Fibroblast of lung (primary cell): ENCODE measurements around the gene TRRAP. TPM values are rescaled to one million over a fixed set of nuclear protein-coding genes. Genes with fewer than 3 reads are reported as not detected.

Experiments used
- DNase-seq, 2 donors: peaks; one replicate each; pipeline versions ENCODE4 v3.0.0 to v3.0.0-alpha.2; 2010; ENCODE audit warnings: low read depth in 2 of 2
- H2AFZ ChIP-seq: 2 replicates; pipeline ENCODE4 v1.5.1; 2012; ENCODE audit warnings: low read length, control low read depth, inconsistent platforms
- H3K27ac ChIP-seq: 2 replicates; pipeline ENCODE4 v1.5.1; 2011; ENCODE audit warnings: low read length, control low read depth; ENCODE audit not compliant: insufficient read depth
- H3K27me3 ChIP-seq: 2 replicates; pipeline ENCODE4 v1.5.1; 2011; ENCODE audit warnings: mild to moderate bottlenecking, low read length; ENCODE audit not compliant: control insufficient read depth, insufficient read depth
- H3K36me3 ChIP-seq: 2 replicates; pipeline ENCODE4 v1.5.1; 2011; ENCODE audit warnings: low read length; ENCODE audit not compliant: control insufficient read depth, insufficient read depth
- H3K4me1 ChIP-seq: 2 replicates; pipeline ENCODE4 v1.5.1; 2011; ENCODE audit warnings: low read length; ENCODE audit not compliant: control insufficient read depth, insufficient read depth; ENCODE audit errors: extremely low read depth
- H3K4me2 ChIP-seq: 2 replicates; pipeline ENCODE4 v1.5.1; 2011; ENCODE audit warnings: low read length, control low read depth; ENCODE audit not compliant: insufficient read depth; ENCODE audit errors: extremely low read depth
- H3K4me3 ChIP-seq, 4 experiments: fragments of 200-600 bp in 1 of 4; sonication (generic) in 1 of 4; replicated peaks in 1 of 4; 2 replicates each; pipeline ENCODE4 v1.5.1; 2011 to 2016; ENCODE audit warnings: low read length in 4 of 4, low read depth in 3 of 4, mild to moderate bottlenecking in 3 of 4, control low read depth in 2 of 4, inconsistent platforms in 1 of 4, mixed read lengths in 1 of 4; ENCODE audit not compliant: insufficient read depth in 1 of 4; ENCODE audit errors: control extremely low read depth in 1 of 4
- H3K79me2 ChIP-seq: 2 replicates; pipeline ENCODE4 v1.5.1; 2012; ENCODE audit warnings: mild to moderate bottlenecking, low read length, inconsistent platforms; ENCODE audit not compliant: control insufficient read depth, insufficient read depth
- H3K9ac ChIP-seq: 2 replicates; pipeline ENCODE4 v1.5.1; 2011; ENCODE audit warnings: mild to moderate bottlenecking, low read length, control low read depth; ENCODE audit not compliant: insufficient read depth
- H3K9me3 ChIP-seq: 2 replicates; pipeline ENCODE4 v1.5.1; 2012; ENCODE audit warnings: low read depth, low read length; ENCODE audit not compliant: control insufficient read depth, insufficient read depth
- H4K20me1 ChIP-seq: 2 replicates; pipeline ENCODE4 v1.5.1; 2011; ENCODE audit warnings: low read length; ENCODE audit not compliant: control insufficient read depth, insufficient read depth; ENCODE audit errors: extremely low read depth
- CTCF ChIP-seq, 2 donors: IDR thresholded peaks in 1 of 2; conservative IDR thresholded peaks in 1 of 2; 1 replicate in 1 of 2; 2 replicates in 1 of 2; pipeline ENCODE4 v1.5.1; 2011 to 2012; ENCODE audit warnings: low read length in 2 of 2, control low read depth in 1 of 2, inconsistent platforms in 1 of 2, low read depth in 1 of 2, mild to moderate bottlenecking in 1 of 2
- EZH2 ChIP-seq: IDR thresholded peaks from 2 replicates; pipeline ENCODE4 v1.5.1; 2012; ENCODE audit warnings: low read length, control low read depth, mild to moderate bottlenecking; ENCODE audit errors: missing control alignments
- polyA plus RNA-seq, 2 donors: library from polyadenylated mRNA; depleted of rRNA in 1 of 2; stranded (reverse) in 1 of 2; unstranded in 1 of 2; fragments of >200 nt; gene quantifications; 2 replicates each; pipeline ENCODE4 v1.2.1, GENCODE V29; 2011 to 2012; ENCODE audit warnings: missing spikeins in 1 of 2
- total RNA-seq: library from RNA; depleted of rRNA; stranded (reverse); fragments of >200 nt; gene quantifications from 2 replicates; pipeline ENCODE4 v1.2.1, GENCODE V29; 2014

Gene TRRAP
- total and polyA plus RNA-seq, 2 donors (not counting 1 experiment from before 2014, with no cell fraction given) = 11.3 to 20.6 TPM

- H4K20me1 ChIP-seq = no peaks in the 10 kb centered on the region
- H3K36me3 ChIP-seq = no peaks in the 10 kb centered on the region
- no peak overlapping the region for H3K9ac ChIP-seq
- H3K4me3 ChIP-seq = no peak overlapping the region
- no peaks in the 10 kb centered on the region for H3K27me3 ChIP-seq
- no peaks in the 10 kb centered on the region for H3K79me2 ChIP-seq
- H3K4me2 ChIP-seq = no peak overlapping the region
- H2AFZ ChIP-seq = no peak overlapping the region
- no peaks in the 10 kb centered on the region for H3K9me3 ChIP-seq
- DNase-seq = no peak
- no peak overlapping the region for H3K27ac ChIP-seq
- peaks cover 2% of the 10 kb centered on the region for H3K4me1 ChIP-seq
- TF ChIP-seq CTCF (conservative IDR thresholded peaks at IDR 0.05 in 1 of 2, IDR thresholded peaks at IDR 0.05 in 1 of 2; ENCODE audit: low read depth in 1 of 2, low read length in 2 of 2) (no peak), EZH2 (no peak)
Measured at GRCh38 chr7:98862203-98862602, 16.1 kb upstream of the TRRAP start.

- no peaks in the 10 kb centered on the region for H3K27me3 ChIP-seq
- no peaks in the 10 kb centered on the region for H3K9me3 ChIP-seq
- no peak overlapping the region for H3K4me3 ChIP-seq
- H3K79me2 ChIP-seq = no peaks in the 10 kb centered on the region
- H3K4me1 ChIP-seq = peaks cover 2% of the 10 kb centered on the region
- no peak overlapping the region for H3K27ac ChIP-seq
- DNase-seq = no peak
- no peaks in the 10 kb centered on the region for H4K20me1 ChIP-seq
- no peak overlapping the region for H2AFZ ChIP-seq
- H3K4me2 ChIP-seq = no peak overlapping the region
- H3K9ac ChIP-seq = no peak overlapping the region
- TF ChIP-seq EZH2 (no peak), CTCF (conservative IDR thresholded peaks at IDR 0.05 in 1 of 2, IDR thresholded peaks at IDR 0.05 in 1 of 2; ENCODE audit: low read depth in 1 of 2, low read length in 2 of 2) (no peak)
- H3K36me3 ChIP-seq = no peaks in the 10 kb centered on the region
Measured at GRCh38 chr7:98862716-98863420, 15.5 kb upstream of the TRRAP start.

- no peak overlapping the region for H3K4me2 ChIP-seq
- H3K27me3 ChIP-seq = peaks cover 4% of the 10 kb centered on the region
- TF ChIP-seq EZH2 (no peak), CTCF (conservative IDR thresholded peaks at IDR 0.05 in 1 of 2, IDR thresholded peaks at IDR 0.05 in 1 of 2; ENCODE audit: low read depth in 1 of 2, low read length in 2 of 2) (no peak)
- no peaks in the 10 kb centered on the region for H3K79me2 ChIP-seq
- H3K36me3 ChIP-seq = no peaks in the 10 kb centered on the region
- H3K27ac ChIP-seq = no peak overlapping the region
- no peak for DNase-seq
- H3K4me3 ChIP-seq = no peak overlapping the region
- peaks cover 2% of the 10 kb centered on the region for H3K4me1 ChIP-seq
- H4K20me1 ChIP-seq = no peaks in the 10 kb centered on the region
- no peak overlapping the region for H2AFZ ChIP-seq
- H3K9ac ChIP-seq = no peak overlapping the region
- no peaks in the 10 kb centered on the region for H3K9me3 ChIP-seq
Measured at GRCh38 chr7:98863601-98864000, 14.7 kb upstream of the TRRAP start.
